Stimulated activated effector memory CD8-positive, alpha-beta T cell treated with anti-CD3 and anti-CD28 coated beads, Interleukin-12 subunit alpha, Interleukin-12 subunit beta, amount 100 ng/mL, for 72 hours (primary cell): ENCODE results near the gene PRPF18.

Experiments
- ATAC-seq: fragments of 150-1000 bp; cut with Tn5 transposase; 2 replicates; pipeline ENCODE4 v1.10.0; 2021
- DNase-seq, 2 donors: peaks; one replicate each; pipeline ENCODE4 v3.0.0; 2021 to 2022; ENCODE audit warnings: low spot score in 2 of 2
- H3K27ac Mint-ChIP-seq: one replicate; pipeline ENCODE4 v1.8.0; 2022; ENCODE audit warnings: mild to moderate bottlenecking, mixed read lengths
- H3K36me3 Mint-ChIP-seq: one replicate; pipeline ENCODE4 v1.8.0; 2022; ENCODE audit warnings: mild to moderate bottlenecking, mixed read lengths
- H3K4me1 Mint-ChIP-seq: one replicate; pipeline ENCODE4 v1.8.0; 2022; ENCODE audit warnings: mixed read lengths
- H3K4me3 Mint-ChIP-seq: one replicate; pipeline ENCODE4 v1.8.0; 2022; ENCODE audit warnings: mild to moderate bottlenecking, mixed read lengths
- H3K9me3 Mint-ChIP-seq: one replicate; pipeline ENCODE4 v1.8.0; 2022; ENCODE audit warnings: mixed read lengths

Gene PRPF18

DNA sequence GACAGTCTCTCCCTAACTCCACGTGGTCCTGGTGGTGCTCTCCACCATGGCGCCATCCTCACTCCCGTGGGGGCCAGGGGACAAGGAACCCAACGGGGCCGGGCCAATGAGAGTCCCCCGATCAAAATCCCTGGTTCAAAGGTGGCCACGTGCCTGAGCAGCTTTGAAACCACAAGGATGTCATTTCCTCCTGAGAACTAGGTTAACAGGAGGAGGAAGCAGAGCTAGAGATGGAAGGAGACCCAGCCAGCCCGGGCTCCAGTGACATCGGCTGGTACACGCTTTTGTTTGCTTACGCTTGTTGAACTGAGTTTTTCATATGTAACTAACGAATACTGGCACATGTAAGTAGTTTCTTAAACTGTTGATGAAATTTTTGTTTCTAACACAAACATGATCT is 61.7 kb downstream of the PRPF18 start:
- no peak for DNase-seq
- peaks cover 11% of the 10 kb centered on the region for H3K36me3 Mint-ChIP-seq
- no peak for ATAC-seq
- peaks cover 22% of the 10 kb centered on the region for H3K4me1 Mint-ChIP-seq
- no peaks in the 10 kb centered on the region for H3K9me3 Mint-ChIP-seq
- peak overlapping the region; percentile 48 for H3K27ac Mint-ChIP-seq
- H3K4me3 Mint-ChIP-seq = no peak overlapping the region

DNA sequence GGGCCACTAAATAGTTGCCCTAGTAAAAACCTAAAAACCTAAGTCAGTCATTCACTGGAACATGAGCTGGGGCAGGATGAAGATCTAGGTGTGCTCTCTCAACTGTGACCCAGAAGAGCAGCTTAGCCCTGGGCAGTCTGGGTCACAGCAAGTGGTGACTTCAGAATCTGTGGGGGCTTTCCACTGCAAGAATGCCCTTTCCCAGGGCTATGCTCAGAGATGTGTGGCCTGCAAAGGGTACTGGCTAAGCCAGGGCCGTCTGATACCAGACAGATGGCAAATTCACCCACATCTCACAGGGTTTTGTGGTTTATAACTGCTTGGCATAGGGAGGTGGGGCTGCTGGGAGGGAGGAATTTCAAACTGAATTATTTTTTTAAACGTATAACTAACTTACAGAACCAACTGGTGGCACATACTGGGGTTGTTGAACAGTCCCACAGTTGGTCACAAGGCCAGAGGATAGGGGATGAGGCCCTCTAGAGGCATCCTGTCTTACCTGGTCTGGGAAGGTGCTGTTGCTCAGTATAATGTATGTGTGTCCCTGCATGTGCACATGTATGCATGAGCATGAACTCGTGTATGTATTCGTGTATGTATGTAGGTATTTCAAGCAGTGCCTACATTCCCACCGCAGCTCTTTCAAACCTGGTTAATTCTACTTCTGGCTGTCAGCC is 63.2 kb downstream of the PRPF18 start:
- no peak for DNase-seq
- Mint-ChIP-seq H3K36me3 (peaks cover 8% of the 10 kb centered on the region), H3K9me3 (no peaks in the 10 kb centered on the region), H3K27ac (no peak overlapping the region), H3K4me3 (no peak overlapping the region), H3K4me1 (peaks cover 22% of the 10 kb centered on the region)
- no peak for ATAC-seq

DNA sequence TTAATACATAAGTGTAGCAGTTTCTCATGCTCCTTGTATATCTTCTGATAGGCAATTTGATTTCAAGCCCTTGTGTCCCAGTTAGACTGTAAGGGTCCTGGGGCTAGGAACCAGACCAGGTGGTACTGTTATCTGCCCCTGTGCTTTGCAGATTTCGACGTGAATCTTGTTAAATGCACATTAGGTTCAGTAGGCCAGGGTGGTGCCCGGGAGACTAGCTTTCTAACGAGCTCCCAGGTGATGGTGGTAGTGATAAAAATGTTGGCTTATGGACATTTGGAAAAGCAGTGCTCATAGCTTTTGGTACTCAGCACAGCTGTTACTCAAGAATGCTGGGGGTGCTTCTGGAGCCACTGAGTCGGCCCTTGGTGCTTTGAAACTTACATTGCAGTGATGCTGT is 64.2 kb downstream of the PRPF18 start:
- no peaks in the 10 kb centered on the region for H3K9me3 Mint-ChIP-seq
- no peaks in the 10 kb centered on the region for H3K36me3 Mint-ChIP-seq
- DNase-seq = no peak
- no peak overlapping the region for H3K27ac Mint-ChIP-seq
- no peak overlapping the region for H3K4me3 Mint-ChIP-seq
- peaks cover 22% of the 10 kb centered on the region for H3K4me1 Mint-ChIP-seq
- no peak for ATAC-seq

DNA sequence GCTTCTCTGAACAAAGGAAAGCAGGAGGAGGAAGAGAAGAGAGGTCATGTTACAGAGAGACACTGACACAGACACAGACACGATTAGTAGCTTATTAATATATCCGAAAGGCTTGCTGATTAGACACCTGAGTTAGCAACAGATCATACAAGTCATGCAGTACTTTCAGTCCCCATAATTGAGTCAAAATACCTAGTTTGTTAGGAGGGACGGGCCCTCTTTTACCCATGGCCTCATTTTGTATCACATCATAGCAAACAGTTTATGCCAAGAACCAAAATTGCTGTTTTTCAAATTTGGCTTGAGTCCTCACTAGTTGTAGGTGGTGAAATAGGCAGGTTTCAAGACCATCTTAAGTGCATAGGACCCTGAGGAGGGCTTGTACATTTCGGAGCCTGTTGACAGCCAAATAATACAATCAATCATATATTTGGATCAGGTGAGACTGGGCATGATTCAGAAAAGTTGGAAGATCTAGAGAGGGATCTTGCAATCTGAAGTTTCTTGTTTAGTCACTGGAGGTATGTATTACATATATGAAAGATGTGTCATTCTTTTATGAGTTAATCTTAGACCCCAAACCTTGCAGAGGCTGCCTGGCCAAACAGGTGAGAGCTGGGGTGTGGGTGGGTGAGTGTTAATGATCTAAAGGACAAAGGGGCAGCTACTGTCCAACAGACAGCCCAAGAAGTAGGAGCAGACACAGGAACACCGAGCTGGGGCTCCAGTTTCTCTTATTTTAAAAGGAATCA is 65.4 kb downstream of the PRPF18 start:
- Mint-ChIP-seq H3K4me1 (peaks cover 15% of the 10 kb centered on the region), H3K9me3 (no peaks in the 10 kb centered on the region), H3K4me3 (no peak overlapping the region), H3K36me3 (no peaks in the 10 kb centered on the region), H3K27ac (peak overlapping the region; percentile 23)
- ATAC-seq (peak; percentile 69), DNase-seq (no peak)

DNA sequence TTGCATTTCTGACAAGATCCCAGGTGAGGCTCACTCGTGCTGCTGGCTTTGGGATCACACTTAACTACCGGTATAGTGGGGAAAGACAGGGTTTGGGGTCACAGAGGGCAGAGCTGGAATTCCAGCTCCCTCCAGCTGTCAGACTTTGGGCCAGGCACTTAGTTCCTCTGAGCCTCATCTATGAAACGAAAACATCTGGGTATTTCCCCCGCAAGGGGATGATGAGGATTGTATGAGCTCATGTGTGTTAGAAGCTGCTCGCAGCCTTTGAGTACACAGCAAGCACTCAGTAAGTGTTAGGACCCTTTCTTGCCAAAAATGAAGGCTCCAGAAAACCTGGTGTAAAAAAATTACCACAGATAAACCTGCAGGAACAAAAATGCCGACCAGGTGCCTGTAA is 66.1 kb downstream of the PRPF18 start:
- Mint-ChIP-seq H3K4me1 (peaks cover 15% of the 10 kb centered on the region), H3K9me3 (no peaks in the 10 kb centered on the region), H3K27ac (peak overlapping the region; percentile 23), H3K4me3 (no peak overlapping the region), H3K36me3 (no peaks in the 10 kb centered on the region)
- ATAC-seq = peak; percentile 36
- DNase-seq = no peak

DNA sequence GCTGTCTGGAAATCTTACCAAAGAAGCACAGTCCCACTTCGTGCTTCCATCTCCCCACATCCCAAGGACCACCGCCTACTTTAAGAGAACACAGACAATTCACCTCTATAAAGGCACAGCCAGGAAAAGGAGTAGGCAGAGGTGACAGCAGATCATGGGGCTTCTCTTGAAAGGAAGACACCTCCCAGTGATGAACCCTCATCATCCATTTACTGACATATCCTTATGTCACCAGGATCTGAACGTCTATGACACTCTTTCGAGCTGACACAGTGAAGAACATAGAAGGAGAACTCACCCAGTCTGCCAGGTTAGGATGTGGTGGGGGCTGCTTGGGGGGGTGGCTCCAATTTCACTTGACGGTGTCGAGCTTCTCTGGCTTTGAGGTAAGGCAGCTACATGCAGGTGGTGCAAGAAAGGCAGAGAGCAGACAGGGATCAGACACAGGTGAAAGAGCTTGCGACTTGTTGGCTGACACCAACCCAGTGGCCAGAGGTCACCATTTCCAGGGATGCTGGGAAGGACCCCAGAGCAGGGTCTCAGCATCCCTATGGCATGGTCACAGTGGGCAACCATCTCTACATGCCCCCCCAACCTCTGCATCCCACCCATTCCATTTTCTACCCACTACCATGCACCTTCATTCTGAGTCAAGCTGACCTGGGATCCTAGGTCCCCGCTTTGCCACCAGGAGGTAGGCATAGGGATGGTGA is 67.5 kb downstream of the PRPF18 start:
- H3K27ac Mint-ChIP-seq = no peak overlapping the region
- no peaks in the 10 kb centered on the region for H3K9me3 Mint-ChIP-seq
- ATAC-seq (no peak), DNase-seq (no peak)
- no peak overlapping the region for H3K4me3 Mint-ChIP-seq
- peaks cover 8% of the 10 kb centered on the region for H3K4me1 Mint-ChIP-seq
- no peaks in the 10 kb centered on the region for H3K36me3 Mint-ChIP-seq

DNA sequence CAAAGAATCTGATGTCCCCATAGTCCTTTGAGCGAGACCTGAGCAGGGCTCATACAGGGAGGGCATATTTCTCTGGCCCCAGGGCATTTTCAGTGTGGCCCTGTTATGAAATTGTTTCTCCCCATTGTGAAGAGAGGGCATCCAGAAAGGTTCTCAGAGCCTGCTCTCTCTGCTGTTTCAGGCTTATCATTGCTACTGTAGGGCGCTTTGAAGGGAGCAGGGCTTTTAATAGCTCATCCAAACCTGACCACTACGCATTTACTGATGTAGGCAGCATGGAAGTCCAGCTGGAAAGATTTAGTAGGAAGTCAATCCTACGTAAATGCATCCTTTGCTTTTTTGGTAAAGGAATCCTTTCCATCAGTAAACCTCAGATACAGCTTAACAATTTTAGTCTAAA is 68.1 kb downstream of the PRPF18 start:
- no peaks in the 10 kb centered on the region for H3K36me3 Mint-ChIP-seq
- no peak for ATAC-seq

DNA sequence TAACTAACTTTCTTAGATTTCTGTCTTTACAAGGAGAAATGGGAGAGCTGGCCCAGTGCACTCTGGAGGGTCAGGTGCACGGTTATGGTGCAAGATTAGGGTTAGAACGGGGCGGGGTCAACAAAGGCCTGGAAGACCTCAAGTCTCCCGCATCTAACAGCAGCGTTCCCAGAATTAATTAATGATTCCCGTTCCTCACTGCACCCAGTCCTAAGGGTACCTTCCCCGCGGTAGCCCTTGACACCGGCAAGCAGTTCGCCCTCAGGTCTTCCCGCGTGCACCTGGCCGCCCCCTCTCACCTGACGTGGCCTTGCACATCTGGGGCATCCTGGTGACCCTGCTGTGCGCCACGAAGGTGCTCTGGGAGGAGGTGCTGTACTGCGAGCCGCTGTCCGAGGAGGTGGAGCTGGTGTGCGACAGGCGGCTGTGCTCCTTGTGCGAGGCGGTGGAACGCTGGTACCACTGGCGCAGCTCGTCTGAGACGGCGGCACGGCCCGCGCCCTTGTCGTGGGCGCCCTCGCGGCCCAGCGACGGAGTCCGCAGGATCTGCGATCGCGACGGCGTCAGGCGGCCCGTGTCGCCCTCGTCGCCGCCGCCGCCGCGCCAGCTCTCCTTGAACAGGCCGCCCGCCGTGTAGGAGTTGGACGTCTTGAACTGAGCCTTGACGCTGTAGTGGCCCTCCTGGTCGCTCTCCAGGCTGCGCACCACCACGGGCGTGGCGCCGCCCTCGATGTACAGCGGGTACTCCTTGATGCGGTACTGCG is 69.8 kb downstream of the PRPF18 start:
- ATAC-seq = no peak
- no peaks in the 10 kb centered on the region for H3K9me3 Mint-ChIP-seq
- H3K4me1 Mint-ChIP-seq = peaks cover 18% of the 10 kb centered on the region
- H3K27ac Mint-ChIP-seq = no peak overlapping the region
- DNase-seq = no peak
- H3K36me3 Mint-ChIP-seq = peaks cover 4% of the 10 kb centered on the region
- no peak overlapping the region for H3K4me3 Mint-ChIP-seq

More for the DNA sequence above, 68.1 kb downstream of the PRPF18 start:
- Mint-ChIP-seq H3K9me3 (no peaks in the 10 kb centered on the region), H3K4me3 (no peak overlapping the region), H3K27ac (no peak overlapping the region), H3K4me1 (peaks cover 8% of the 10 kb centered on the region)
- DNase-seq = no peak

DNA sequence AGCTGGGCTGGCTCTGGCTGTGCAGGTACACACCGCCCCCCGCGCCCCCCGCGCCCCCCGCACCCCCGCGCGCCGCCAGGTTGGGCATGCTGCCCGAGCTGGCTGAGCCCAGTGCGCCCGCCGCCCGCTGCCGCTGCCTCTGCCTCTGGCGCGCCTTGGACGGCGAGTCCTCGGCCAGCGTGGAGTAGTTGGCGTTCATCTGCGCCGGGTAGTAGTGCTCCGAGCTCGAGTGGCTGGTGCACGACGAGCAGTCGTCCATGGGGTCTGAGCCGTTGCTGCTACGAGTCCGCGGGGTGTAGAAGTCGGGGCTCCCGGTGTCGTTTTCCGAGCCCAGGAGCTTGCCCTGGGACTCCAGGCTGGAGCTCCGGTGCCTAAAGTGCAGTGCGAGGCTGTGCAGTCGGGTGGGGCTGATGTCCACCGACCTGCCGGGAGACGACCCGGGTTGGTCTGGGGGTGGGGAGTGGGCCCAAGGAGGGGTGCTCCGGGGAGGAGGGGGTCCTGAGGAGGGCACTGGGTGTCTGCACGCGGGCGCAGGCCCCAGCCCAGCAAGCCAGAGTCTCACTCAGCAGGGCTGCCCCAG is 70.4 kb downstream of the PRPF18 start:
- DNase-seq (no peak), ATAC-seq (no peak)
- Mint-ChIP-seq H3K4me1 (peaks cover 16% of the 10 kb centered on the region), H3K36me3 (peaks cover 4% of the 10 kb centered on the region), H3K9me3 (no peaks in the 10 kb centered on the region), H3K4me3 (no peak overlapping the region), H3K27ac (no peak overlapping the region)

DNA sequence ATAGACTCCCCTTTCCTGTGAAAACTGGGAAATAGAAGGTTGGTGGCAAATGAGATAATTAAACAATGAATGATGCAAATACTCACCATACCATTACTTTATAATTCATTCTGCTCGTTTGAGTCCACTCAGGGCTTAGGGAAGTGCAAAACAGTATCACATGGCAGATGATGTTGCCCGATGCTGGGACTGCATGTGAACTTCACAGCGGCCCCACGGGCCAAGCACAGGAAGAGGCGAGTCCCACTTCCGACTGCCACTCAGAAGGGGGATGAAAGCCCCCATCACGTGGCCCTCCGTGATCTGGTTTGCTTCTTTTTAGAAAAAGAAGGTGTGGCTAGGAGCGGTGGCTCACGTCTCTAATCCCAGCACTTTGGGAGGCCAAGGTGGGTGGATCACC is 71.5 kb downstream of the PRPF18 start:
- Mint-ChIP-seq H3K36me3 (peaks cover 4% of the 10 kb centered on the region), H3K9me3 (no peaks in the 10 kb centered on the region), H3K27ac (no peak overlapping the region), H3K4me1 (peaks cover 11% of the 10 kb centered on the region), H3K4me3 (no peak overlapping the region)
- ATAC-seq = no peak
- DNase-seq = no peak

DNA sequence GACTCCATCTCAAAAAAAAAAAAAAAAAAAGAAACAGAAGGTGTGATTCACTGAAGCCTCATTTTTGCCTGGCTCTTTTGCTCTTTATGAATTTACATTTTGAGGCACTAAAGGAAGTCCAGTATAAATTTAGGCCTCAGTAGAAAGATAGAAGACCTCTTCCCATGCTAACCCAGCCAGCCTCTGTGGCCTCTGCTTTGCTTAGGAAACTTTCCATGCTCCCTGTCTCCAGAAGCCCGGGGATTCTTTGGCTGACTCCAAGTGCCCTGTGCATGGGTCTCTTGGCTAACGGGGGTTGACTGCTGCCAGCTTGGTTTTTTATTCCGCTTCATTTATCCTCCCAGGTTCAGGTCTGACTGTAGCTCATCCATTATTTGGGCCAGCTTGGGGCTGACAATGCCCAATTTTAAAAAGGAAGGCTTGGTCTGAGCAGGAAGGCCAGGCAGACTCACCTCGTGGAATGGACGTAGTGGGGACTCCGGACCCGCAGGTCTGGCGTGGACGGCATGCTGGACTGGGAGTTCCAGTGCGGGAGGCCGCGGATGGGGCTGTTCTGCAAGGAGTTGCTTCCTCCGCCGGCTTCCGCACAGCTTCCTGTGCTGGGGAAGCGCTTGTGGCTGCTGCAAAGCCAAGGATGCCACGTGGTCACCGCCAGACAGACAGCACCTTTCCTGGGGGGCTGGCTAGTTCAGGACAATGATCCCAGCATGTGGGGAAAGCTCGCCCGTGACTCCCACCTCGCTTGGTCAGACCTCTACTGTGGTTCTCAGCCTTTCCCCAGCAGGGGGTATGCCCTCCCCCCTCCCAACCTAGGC is 72.3 kb downstream of the PRPF18 start:
- H3K27ac Mint-ChIP-seq = no peak overlapping the region
- no peaks in the 10 kb centered on the region for H3K9me3 Mint-ChIP-seq
- DNase-seq (no peak), ATAC-seq (no peak)
- peaks cover 4% of the 10 kb centered on the region for H3K36me3 Mint-ChIP-seq
- H3K4me1 Mint-ChIP-seq = peaks cover 11% of the 10 kb centered on the region
- no peak overlapping the region for H3K4me3 Mint-ChIP-seq

DNA sequence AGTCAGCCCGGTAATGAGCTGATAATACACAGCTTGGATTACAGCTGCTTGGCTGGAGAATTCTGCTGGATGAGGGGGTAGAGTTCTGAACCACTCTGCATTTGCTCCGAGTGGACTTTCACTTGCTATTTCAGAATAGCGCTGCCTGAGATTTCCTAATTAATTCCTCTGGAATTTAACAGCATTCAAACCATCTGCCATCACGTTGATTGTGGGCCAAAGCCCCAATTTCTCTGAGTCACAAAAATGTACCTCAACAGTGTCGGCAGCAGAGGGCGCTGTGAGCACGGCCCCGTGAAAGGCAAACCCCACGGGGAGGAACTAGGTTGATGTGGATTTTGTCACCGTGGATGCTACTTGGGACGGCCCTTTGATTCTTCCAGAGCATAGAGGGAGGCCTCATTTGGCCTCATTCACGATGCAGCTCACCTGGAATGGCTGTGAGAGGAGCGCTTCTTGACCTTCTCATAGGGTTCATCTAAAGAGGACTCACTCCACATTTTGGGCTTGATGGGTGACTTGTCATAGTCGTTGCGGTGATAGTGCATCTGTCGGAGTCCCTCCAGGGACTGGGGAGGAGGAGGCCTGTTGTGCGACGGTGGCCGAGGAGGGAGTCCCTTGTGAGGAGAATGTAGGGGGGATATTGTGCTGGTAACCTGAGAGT is 73.3 kb downstream of the PRPF18 start:
- peak; percentile 56 to 78 for DNase-seq
- Mint-ChIP-seq H3K9me3 (no peaks in the 10 kb centered on the region), H3K4me3 (no peak overlapping the region), H3K36me3 (peaks cover 4% of the 10 kb centered on the region), H3K4me1 (peaks cover 11% of the 10 kb centered on the region), H3K27ac (no peak overlapping the region)
- peak; percentile 59 for ATAC-seq

DNA sequence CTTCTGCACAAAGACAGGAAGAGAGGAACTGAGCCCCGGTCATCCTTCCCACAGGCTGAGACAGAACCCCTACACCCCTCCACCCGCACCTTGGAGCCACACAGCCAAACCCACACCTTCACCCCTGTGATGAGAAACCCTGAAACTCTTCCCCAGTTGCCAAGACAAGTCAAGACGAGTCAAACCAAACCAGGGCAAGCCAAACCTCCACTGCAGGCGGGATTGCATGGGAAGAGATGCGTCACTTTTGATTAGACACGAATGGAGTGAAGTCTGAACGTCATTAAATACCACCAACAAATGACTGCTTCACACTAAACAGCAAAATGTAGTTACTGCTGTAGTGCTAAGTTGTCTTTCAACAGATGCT is 73.8 kb downstream of the PRPF18 start:
- H3K4me1 Mint-ChIP-seq = peaks cover 11% of the 10 kb centered on the region
- H3K27ac Mint-ChIP-seq = no peak overlapping the region
- H3K9me3 Mint-ChIP-seq = no peaks in the 10 kb centered on the region
- ATAC-seq = no peak
- H3K4me3 Mint-ChIP-seq = no peak overlapping the region
- DNase-seq = no peak
- H3K36me3 Mint-ChIP-seq = peaks cover 4% of the 10 kb centered on the region

DNA sequence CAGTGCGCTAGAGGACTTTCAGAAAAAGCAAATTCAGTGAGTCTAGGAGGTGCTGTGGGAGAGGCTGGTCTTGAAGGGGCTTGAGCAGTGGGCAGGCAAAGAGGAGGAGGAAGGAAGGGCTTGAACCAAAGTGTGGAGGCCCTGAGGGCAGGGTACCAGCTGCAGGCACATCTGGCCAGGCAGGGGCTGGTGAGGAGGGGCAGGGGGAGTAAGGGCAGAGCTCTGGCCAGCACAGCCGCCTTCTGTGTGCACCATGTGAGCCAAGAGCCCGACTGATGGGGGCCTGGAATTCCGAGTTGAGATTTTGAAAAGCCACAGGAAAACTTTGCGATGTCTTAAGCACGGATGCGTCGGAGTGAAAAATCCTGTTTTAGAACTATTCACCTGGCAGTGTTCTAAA is 74.5 kb downstream of the PRPF18 start:
- Mint-ChIP-seq H3K27ac (no peak overlapping the region), H3K4me3 (no peak overlapping the region), H3K36me3 (peaks cover 4% of the 10 kb centered on the region), H3K9me3 (no peaks in the 10 kb centered on the region), H3K4me1 (peaks cover 11% of the 10 kb centered on the region)
- ATAC-seq (no peak), DNase-seq (no peak)
